Mesothelial cell of epicardium (in vitro differentiated cells): ENCODE results near the gene CEP95. TPM values are rescaled to one million over a fixed set of nuclear protein-coding genes. Genes with fewer than 3 reads are reported as not detected.
"Not testable (repeated sequence)": the region's sequence is repeated elsewhere in the genome, so short reads cannot be mapped to it uniquely, and the experiment has no call there.

Source experiments
- DNase-seq, 2 experiments: peaks; one replicate each; pipeline ENCODE4 v3.0.0; 2021; ENCODE audit warnings: low spot score in 2 of 2; ENCODE audit not compliant: unreplicated experiment in 2 of 2
- H3K27ac Mint-ChIP-seq: 2 replicates; pipeline ENCODE4 v1.8.0; 2021; ENCODE audit warnings: mixed read lengths
- H3K27me3 Mint-ChIP-seq: 2 replicates; pipeline ENCODE4 v1.8.0; 2021; ENCODE audit warnings: low read depth, mixed read lengths
- H3K36me3 Mint-ChIP-seq: 2 replicates; pipeline ENCODE4 v1.8.0; 2021; ENCODE audit warnings: mixed read lengths
- H3K4me1 Mint-ChIP-seq: 2 replicates; pipeline ENCODE4 v1.8.0; 2021; ENCODE audit warnings: mixed read lengths
- H3K4me3 Mint-ChIP-seq: 2 replicates; pipeline ENCODE4 v1.8.0; 2021; ENCODE audit warnings: mild to moderate bottlenecking, moderate library complexity, mixed read lengths
- H3K9me3 Mint-ChIP-seq: 2 replicates; pipeline ENCODE4 v1.8.0; 2021; ENCODE audit warnings: mixed read lengths
- total RNA-seq: library from RNA; stranded (reverse); gene quantifications from 3 replicates; pipeline ENCODE4 v1.2.1, GENCODE V29; 2021
- TF ChIP-seq, protein P1 (sequence below): fragments of 200-600 bp; sonication (generic); IDR thresholded peaks from one replicate; pipeline ENCODE4 v1.5.0; 2021; ENCODE audit warnings: antibody characterized with exemption; ENCODE audit not compliant: unreplicated experiment

Gene CEP95
- total RNA-seq, 1 donor from 2014 or later, result 132 TPM

DNA sequence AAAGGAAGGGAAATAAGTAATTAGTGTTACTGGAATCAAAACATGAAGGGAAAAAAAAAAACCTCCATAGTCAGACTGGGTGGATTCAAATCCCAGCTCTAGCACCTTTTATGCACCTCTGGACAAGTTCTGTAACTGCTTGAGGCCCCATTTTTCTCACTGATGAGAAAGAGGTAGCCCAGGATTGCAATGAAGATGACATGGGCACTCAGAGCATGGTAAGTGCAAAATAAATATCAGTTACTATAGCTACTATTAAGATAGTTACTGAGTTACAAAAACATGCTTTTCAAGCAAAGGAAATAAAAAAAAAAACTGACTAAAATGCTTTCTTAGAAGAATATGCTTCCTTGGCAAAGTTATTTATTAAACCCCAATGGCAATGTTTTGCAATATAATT is 58.8 kb downstream of the CEP95 start:
- no peaks in the 10 kb centered on the region for H3K9me3 Mint-ChIP-seq
- H3K4me3 Mint-ChIP-seq, result no peak overlapping the region
- no peaks in the 10 kb centered on the region for H3K4me1 Mint-ChIP-seq
- DNase-seq, result no peak
- TF ChIP-seq, protein P1, sequence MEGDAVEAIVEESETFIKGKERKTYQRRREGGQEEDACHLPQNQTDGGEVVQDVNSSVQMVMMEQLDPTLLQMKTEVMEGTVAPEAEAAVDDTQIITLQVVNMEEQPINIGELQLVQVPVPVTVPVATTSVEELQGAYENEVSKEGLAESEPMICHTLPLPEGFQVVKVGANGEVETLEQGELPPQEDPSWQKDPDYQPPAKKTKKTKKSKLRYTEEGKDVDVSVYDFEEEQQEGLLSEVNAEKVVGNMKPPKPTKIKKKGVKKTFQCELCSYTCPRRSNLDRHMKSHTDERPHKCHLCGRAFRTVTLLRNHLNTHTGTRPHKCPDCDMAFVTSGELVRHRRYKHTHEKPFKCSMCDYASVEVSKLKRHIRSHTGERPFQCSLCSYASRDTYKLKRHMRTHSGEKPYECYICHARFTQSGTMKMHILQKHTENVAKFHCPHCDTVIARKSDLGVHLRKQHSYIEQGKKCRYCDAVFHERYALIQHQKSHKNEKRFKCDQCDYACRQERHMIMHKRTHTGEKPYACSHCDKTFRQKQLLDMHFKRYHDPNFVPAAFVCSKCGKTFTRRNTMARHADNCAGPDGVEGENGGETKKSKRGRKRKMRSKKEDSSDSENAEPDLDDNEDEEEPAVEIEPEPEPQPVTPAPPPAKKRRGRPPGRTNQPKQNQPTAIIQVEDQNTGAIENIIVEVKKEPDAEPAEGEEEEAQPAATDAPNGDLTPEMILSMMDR, result no peak
- no peaks in the 10 kb centered on the region for H3K27me3 Mint-ChIP-seq
- H3K36me3 Mint-ChIP-seq, result peaks cover 33% of the 10 kb centered on the region
- no peak overlapping the region for H3K27ac Mint-ChIP-seq

DNA sequence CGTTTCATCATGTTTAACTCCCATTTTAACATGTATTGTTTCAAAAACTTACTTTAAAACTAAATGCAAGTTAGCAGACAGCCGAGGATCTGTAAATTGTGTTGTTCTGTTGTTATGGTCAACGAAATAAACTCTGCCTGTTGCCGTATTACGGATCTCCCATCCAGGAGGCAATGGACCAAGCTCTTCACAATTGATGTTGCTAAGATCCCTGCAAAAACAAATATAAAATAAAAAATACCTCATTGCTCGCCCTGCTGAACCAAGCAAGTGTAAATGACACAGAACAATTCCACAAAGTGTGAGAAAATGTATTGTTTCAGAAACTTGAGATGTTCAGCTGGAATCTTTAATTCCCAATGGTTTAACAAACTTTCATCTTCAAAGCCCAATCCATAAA is 65.0 kb downstream of the CEP95 start:
- Mint-ChIP-seq H3K27ac (no peak overlapping the region), H3K36me3 (peaks cover 14% of the 10 kb centered on the region), H3K9me3 (no peaks in the 10 kb centered on the region), H3K27me3 (no peaks in the 10 kb centered on the region), H3K4me1 (no peaks in the 10 kb centered on the region), H3K4me3 (no peak overlapping the region)
- DNase-seq, result no peak
- TF ChIP-seq, protein P1, result no peak

DNA sequence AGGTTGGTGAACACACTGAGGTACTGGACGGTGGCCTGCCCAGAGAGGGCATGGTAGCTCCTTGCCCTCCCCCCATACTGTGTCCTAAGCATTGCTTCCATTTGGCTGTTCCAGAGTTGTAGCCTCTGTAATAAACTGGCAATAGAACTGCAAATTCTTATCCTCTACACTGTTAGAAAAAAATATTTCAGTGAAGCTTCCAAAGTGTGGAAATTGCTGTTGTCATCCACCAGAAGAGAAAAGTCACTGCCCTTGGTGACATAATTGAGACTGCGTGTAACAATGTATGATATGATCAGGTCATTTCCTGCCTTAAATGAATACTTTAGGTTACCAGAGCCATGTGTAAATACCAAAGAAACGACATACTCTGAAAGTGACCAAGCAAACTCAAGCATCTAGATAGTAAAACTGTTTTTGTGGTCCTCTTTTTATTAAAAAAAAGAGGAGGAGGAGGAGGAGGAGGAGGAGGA is 65.9 kb downstream of the CEP95 start:
- Mint-ChIP-seq H3K36me3 (peaks cover 15% of the 10 kb centered on the region), H3K27me3 (no peaks in the 10 kb centered on the region), H3K4me3 (no peak overlapping the region), H3K27ac (peak overlapping the region; percentile 43), H3K9me3 (no peaks in the 10 kb centered on the region), H3K4me1 (no peaks in the 10 kb centered on the region)
- TF ChIP-seq, protein P1, result no peak
- DNase-seq, result no peak

DNA sequence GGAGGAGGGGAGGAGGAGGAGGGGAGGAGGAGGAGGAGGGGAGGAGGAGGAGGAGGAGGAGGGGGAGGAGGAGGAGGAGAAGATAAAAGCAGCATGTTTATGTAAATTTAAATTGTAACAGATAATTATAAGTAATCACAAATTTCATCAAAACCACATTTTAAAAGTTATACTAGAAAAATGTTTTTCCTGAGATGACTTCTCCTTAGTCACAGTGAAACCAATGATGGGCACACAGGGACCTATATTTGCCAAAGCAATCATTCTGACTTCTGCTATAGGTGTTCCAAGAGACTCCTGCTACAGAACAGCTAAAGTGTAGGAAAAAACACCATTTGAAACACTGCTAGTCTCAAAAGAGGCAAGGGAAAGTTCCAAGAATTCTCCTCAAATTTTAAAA is 66.4 kb downstream of the CEP95 start:
- DNase-seq, result no peak
- TF ChIP-seq, protein P1, result no peak
- Mint-ChIP-seq H3K27ac (peak overlapping the region; percentile 3), H3K27me3 (no peaks in the 10 kb centered on the region), H3K4me3 (no peak overlapping the region), H3K9me3 (no peaks in the 10 kb centered on the region), H3K36me3 (peaks cover 16% of the 10 kb centered on the region), H3K4me1 (no peaks in the 10 kb centered on the region)

DNA sequence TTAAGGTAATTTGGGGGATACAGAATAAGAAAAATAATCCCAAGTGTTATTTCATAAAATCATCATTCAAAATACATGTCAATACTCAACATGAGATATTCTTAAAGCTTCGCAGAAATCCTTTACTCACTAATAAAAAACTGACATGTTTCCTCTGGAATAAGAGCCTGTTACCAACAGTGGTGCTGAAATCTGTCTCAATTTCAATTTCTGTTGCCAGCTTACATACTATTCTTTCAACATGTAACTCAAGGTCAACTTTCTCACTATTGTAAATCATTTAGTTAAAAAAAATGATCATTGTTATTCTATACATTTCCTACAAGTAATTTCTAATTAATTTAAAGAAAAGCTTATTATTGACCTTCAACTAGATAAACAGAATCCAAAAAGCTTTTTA is 67.9 kb downstream of the CEP95 start:
- TF ChIP-seq, protein P1, result no peak

DNA sequence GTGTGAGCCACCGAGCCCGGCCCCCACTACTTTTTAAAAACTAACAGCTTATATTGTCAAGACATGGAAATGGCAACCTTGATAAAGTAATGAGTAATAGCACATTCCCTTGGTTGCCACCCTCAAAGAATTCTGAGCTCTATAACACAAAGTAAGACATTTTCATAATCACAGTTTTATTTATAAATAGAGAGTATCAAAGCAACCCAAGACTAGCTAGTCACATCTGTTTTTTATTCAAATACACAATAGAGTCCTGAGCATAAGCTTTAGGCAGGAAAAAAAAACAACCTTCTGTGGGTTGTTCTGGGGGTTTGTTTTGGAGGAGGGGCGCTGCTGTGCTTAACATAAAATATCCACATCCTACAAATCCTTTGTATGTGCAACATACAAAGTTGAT is 68.7 kb downstream of the CEP95 start:
- no peaks in the 10 kb centered on the region for H3K27me3 Mint-ChIP-seq
- no peak for DNase-seq
- H3K4me3 Mint-ChIP-seq, result no peak overlapping the region
- peaks cover 12% of the 10 kb centered on the region for H3K36me3 Mint-ChIP-seq
- TF ChIP-seq, protein P1, result no peak
- H3K9me3 Mint-ChIP-seq, result no peaks in the 10 kb centered on the region
- no peaks in the 10 kb centered on the region for H3K4me1 Mint-ChIP-seq
- H3K27ac Mint-ChIP-seq, result no peak overlapping the region

More for the DNA sequence above, 67.9 kb downstream of the CEP95 start:
- no peaks in the 10 kb centered on the region for H3K4me1 Mint-ChIP-seq
- H3K27me3 Mint-ChIP-seq, result no peaks in the 10 kb centered on the region
- H3K4me3 Mint-ChIP-seq, result no peak overlapping the region
- no peak for DNase-seq
- H3K36me3 Mint-ChIP-seq, result peaks cover 13% of the 10 kb centered on the region
- H3K9me3 Mint-ChIP-seq, result no peaks in the 10 kb centered on the region
- H3K27ac Mint-ChIP-seq, result no peak overlapping the region

DNA sequence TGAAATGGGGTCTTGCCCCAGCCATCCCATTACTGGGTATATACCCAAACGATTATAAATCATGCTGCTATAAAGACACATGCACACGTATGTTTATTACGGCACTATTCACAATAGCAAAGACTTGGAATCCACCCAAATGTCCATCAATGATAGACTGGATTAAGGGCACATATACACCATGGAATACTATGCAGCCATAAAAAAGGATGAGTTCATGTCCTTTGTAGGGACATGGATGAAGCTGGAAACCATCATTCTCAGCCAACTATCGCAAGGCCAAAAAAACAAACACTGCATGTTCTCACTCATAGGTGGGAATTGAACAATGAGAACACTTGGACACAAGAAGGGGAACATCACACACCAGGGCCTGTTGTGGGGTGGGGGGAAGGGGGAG is 70.2 kb downstream of the CEP95 start:
- H3K9me3 Mint-ChIP-seq, H3K27ac Mint-ChIP-seq, H3K4me3 Mint-ChIP-seq, H3K4me1 Mint-ChIP-seq, DNase-seq, H3K27me3 Mint-ChIP-seq: not testable (repeated sequence)
- H3K36me3 Mint-ChIP-seq, result peaks cover 19% of the 10 kb centered on the region
